ENCODE results near the gene ATP8B4. TPM values are rescaled to one million over a fixed set of nuclear protein-coding genes. Genes with fewer than 3 reads are reported as not detected.

The ATP8B4 gene
- total and polyA plus RNA-seq, 2 donors (not counting 3 experiments of a cell fraction or from before 2014, with no cell fraction given): not detected

- Histone ChIP-seq H3K9ac (replicated peaks; ENCODE audit: extremely low read depth, insufficient read depth, low read length) (no peak overlapping the region), H3K4me3 (replicated peaks in 1 of 3; ENCODE audit: insufficient read depth in 1 of 3, low read depth in 1 of 3, low read length in 3 of 3) (no peak overlapping the region), H3K4me2 (ENCODE audit: insufficient read depth, low read length) (no peak overlapping the region), H3K27ac (ENCODE audit: insufficient read depth, low read depth, low read length) (no peak overlapping the region), H3K79me2 (ENCODE audit: control insufficient read depth, insufficient read depth, low read length) (no peaks in the 10 kb centered on the region), H3K27me3 (ENCODE audit: control insufficient read depth in 2 of 2, insufficient read depth in 2 of 2, low read length in 2 of 2) (no peaks in the 10 kb centered on the region), H3K9me3 (replicated peaks; ENCODE audit: control insufficient read depth, insufficient read depth, low read length) (no peaks in the 10 kb centered on the region), H2AFZ (ENCODE audit: low read depth, low read length) (no peak overlapping the region), H3K4me1 (ENCODE audit: control insufficient read depth, extremely low read depth, insufficient read depth, low read length) (peaks cover 3% of the 10 kb centered on the region), H3K36me3 (ENCODE audit: control insufficient read depth in 2 of 2, extremely low read depth in 1 of 2, insufficient read depth in 2 of 2, low read length in 2 of 2) (no peaks in the 10 kb centered on the region), H3K9me1 (replicated peaks; ENCODE audit: control insufficient read depth, extremely low read depth, insufficient read depth, low read length) (no peaks in the 10 kb centered on the region), H4K20me1 (replicated peaks; ENCODE audit: control insufficient read depth, extremely low read depth, insufficient read depth, low read length) (no peaks in the 10 kb centered on the region)
- TF ChIP-seq MAX (IDR thresholded peaks at IDR 0.05; ENCODE audit: insufficient read depth, insufficient read length) (no peak), GATA2 (IDR thresholded peaks at IDR 0.05; ENCODE audit: insufficient read depth, insufficient read length, low read depth, low read length) (no peak), CTCF (IDR thresholded peaks at IDR 0.05; ENCODE audit: extremely low read depth in 1 of 2, insufficient read depth in 1 of 2, low read depth in 1 of 2, low read length in 2 of 2) (no peak), FOS (IDR thresholded peaks at IDR 0.05; ENCODE audit: borderline replicate concordance, insufficient read depth, low read length) (no peak), MYC (IDR thresholded peaks at IDR 0.05; ENCODE audit: low read depth, low read length) (no peak), JUN (IDR thresholded peaks at IDR 0.05; ENCODE audit: borderline replicate concordance, insufficient read depth, insufficient read length, low read depth) (no peak), POLR2A (IDR thresholded peaks at IDR 0.05; ENCODE audit: low read depth, low read length) (no peak), EZH2 (IDR thresholded peaks at IDR 0.05; ENCODE audit: borderline replicate concordance, low read depth, low read length, severe bottlenecking) (no peak), POLR2AphosphoS5 (IDR thresholded peaks at IDR 0.05; ENCODE audit: insufficient read depth, low read depth, low read length) (no peak)
- FAIRE-seq (no peak), DNase-seq (ENCODE audit: low read depth, low spot score) (no peak)
- intact Hi-C loops (cut with micrococcal nuclease) (loop anchor here (10.0 kb wide), 1 partner anchor 985 kb away; the partner anchor contains the start of gene COPS2), dilution Hi-C loops (cut with MboI; ENCODE audit: extremely low pct_ligation_motif_present, low sequenced_read_pairs) (no loop called here)
- no TSS peak for BruUV-seq (replicated peaks)
- CTCF ChIA-PET: interaction anchor here (0.6 to 0.8 kb wide), 2 partner anchors 11 to 25 kb away, joined by 3 read pairs; no protein-coding TSS in a partner anchor
- POLR2A ChIA-PET: no interaction called here
Observed at GRCh38 chr15:50140098-50140497, 21.1 kb upstream of the ATP8B4 start.

Data from endothelial cell of umbilical vein (primary cell).